GM12878 (cell line): ENCODE measurements around the gene CYS1. TPM values are rescaled to one million over a fixed set of nuclear protein-coding genes. Genes with fewer than 3 reads are reported as not detected.
A peak's percentile ranks its signal among the peaks of the same experiment; 100 is the strongest.

Source experiments
- ATAC-seq: fragments of 200-7000 bp; cut with Tn5 transposase; 3 replicates; pipeline ENCODE4 v1.9.1; 2020; ENCODE audit warnings: mild to moderate bottlenecking, moderate library complexity
- BruUV-seq: library from RNA; stranded (reverse); fragments of 400-500 nt; replicated peaks from 2 replicates; lab custom pipeline; 2021; lab: Mats Ljungman, UMichigan
- CTCF ChIA-PET: fragments of 300-600 bp; sonication (Branson Sonifier 250); formaldehyde crosslinking; extraction: SDS; loops from one replicate; lab custom pipeline; 2021; ENCODE audit warnings: inconsistent platforms; lab: Yijun Ruan, JAX
- POLR2A ChIA-PET: fragments of 350-600 bp; formaldehyde crosslinking; extraction: SDS; loops from one replicate; lab custom pipeline; 2021; ENCODE audit warnings: inconsistent platforms; lab: Charles Lee
- RAD21 ChIA-PET: fragments of 300-600 bp; sonication (Branson Sonifier 250); formaldehyde crosslinking; loops from one replicate; lab custom pipeline; 2023; ENCODE audit warnings: antibody characterized with exemption; ENCODE audit not compliant: unreplicated experiment; lab: Charles Lee
- SMC1A ChIA-PET: fragments of 300-600 bp; sonication (Branson Sonifier 250); formaldehyde crosslinking; loops from one replicate; lab custom pipeline; 2023; ENCODE audit not compliant: unreplicated experiment, uncharacterized antibody; lab: Charles Lee
- DNase-seq: peaks from one replicate; pipeline ENCODE4 v3.0.0-alpha.2; 2011; ENCODE audit warnings: low read depth, low spot score
- FAIRE-seq: peaks from 3 replicates; lab custom pipeline; 2011; peaks lifted over from hg19 to GRCh38; lab: Jason Lieb, UNC
- H2AFZ ChIP-seq: 2 replicates; pipeline ENCODE4 v1.6.0; 2011; ENCODE audit warnings: low read depth, low read length, control low read depth; ENCODE audit not compliant: control insufficient read depth
- H3K27ac ChIP-seq: 2 replicates; pipeline ENCODE4 v1.5.1; 2011; ENCODE audit warnings: control low read depth; ENCODE audit not compliant: control insufficient read depth, insufficient read depth
- H3K27me3 ChIP-seq, 2 experiments: replicated peaks in 1 of 2; 2 replicates each; pipeline versions ENCODE4 v1.6.0 to v1.6.1; 2011; ENCODE audit warnings: low read length in 1 of 2; ENCODE audit not compliant: control insufficient read depth in 2 of 2, insufficient read depth in 2 of 2
- H3K36me3 ChIP-seq, 2 experiments: 2 replicates each; pipeline ENCODE4 v1.5.1; 2011; ENCODE audit warnings: low read length in 1 of 2; ENCODE audit not compliant: control insufficient read depth in 2 of 2, insufficient read depth in 2 of 2
- H3K4me1 ChIP-seq: 2 replicates; pipeline ENCODE4 v1.6.1; 2011; ENCODE audit warnings: mild to moderate bottlenecking, low read length, moderate library complexity, mixed read lengths; ENCODE audit not compliant: control insufficient read depth, insufficient read depth
- H3K4me2 ChIP-seq: 2 replicates; pipeline ENCODE4 v1.6.0; 2011; ENCODE audit warnings: control low read depth; ENCODE audit not compliant: control insufficient read depth, insufficient read depth
- H3K4me3 ChIP-seq: fragments of 200-600 bp; sonication (generic); 2 replicates; pipeline ENCODE4 v1.5.1; 2016
- H3K79me2 ChIP-seq: 2 replicates; pipeline ENCODE4 v1.6.0; 2011; ENCODE audit warnings: low read length; ENCODE audit not compliant: control insufficient read depth, insufficient read depth
- H3K9ac ChIP-seq: 2 replicates; pipeline ENCODE4 v1.8.0; 2011; ENCODE audit warnings: low read length, control low read depth, mixed read lengths; ENCODE audit not compliant: control insufficient read depth, insufficient read depth
- H3K9me3 ChIP-seq: replicated peaks from 3 replicates; pipeline ENCODE4 v1.5.1; 2011; ENCODE audit warnings: mild to moderate bottlenecking, low read length; ENCODE audit not compliant: control insufficient read depth, insufficient read depth
- H4K20me1 ChIP-seq: 2 replicates; pipeline ENCODE4 v1.6.0; 2011; ENCODE audit not compliant: control insufficient read depth, insufficient read depth
- BCL3 ChIP-seq: IDR thresholded peaks from 2 replicates; pipeline ENCODE4 v1.6.1; 2011; ENCODE audit warnings: borderline replicate concordance, low read depth, mild to moderate bottlenecking, moderate library complexity, low read length; ENCODE audit not compliant: insufficient read depth, poor library complexity, severe bottlenecking
- CHD2 ChIP-seq: IDR thresholded peaks from 2 replicates; pipeline ENCODE4 v1.6.1; 2011; ENCODE audit warnings: low read depth, low read length, improper control_type of control experiment, borderline replicate concordance
- HCFC1 ChIP-seq: fragments of 150-350 bp; IDR thresholded peaks from 2 replicates; pipeline ENCODE4 v1.6.1; 2014; ENCODE audit warnings: low read length
- HDGF ChIP-seq: fragments of 450-650 bp; IDR thresholded peaks from 2 replicates; pipeline ENCODE4 v1.6.1; 2016; ENCODE audit warnings: antibody characterized with exemption
- LARP7 ChIP-seq: fragments of 450-650 bp; IDR thresholded peaks from 2 replicates; pipeline ENCODE4 v1.6.1; 2017; ENCODE audit warnings: mild to moderate bottlenecking
- MXI1 ChIP-seq: fragments of 150-350 bp; IDR thresholded peaks from 2 replicates; pipeline ENCODE4 v1.6.1; 2011; ENCODE audit warnings: low read depth, mild to moderate bottlenecking, inconsistent platforms, low read length, improper control_type of control experiment
- NR2C1 ChIP-seq: fragments of 450-650 bp; IDR thresholded peaks from 2 replicates; pipeline ENCODE4 v1.6.1; 2017; ENCODE audit warnings: antibody characterized with exemption, mild to moderate bottlenecking, moderate library complexity
- NR2F1 ChIP-seq: fragments of 450-650 bp; conservative IDR thresholded peaks from 2 replicates; pipeline ENCODE4 v1.6.1; 2017; ENCODE audit warnings: mild to moderate bottlenecking
- PRDM15 ChIP-seq: fragments of 450-650 bp; formaldehyde crosslinking; IDR thresholded peaks from 2 replicates; pipeline ENCODE4 v1.4.0; 2020; ENCODE audit warnings: mild to moderate bottlenecking, moderate library complexity
- SRF ChIP-seq, 2 experiments: IDR thresholded peaks; 2 replicates each; pipeline ENCODE4 v1.6.1; 2011; ENCODE audit warnings: low read depth in 2 of 2, low read length in 2 of 2, mild to moderate bottlenecking in 1 of 2, moderate library complexity in 1 of 2
- SUPT20H ChIP-seq: IDR thresholded peaks from 2 replicates; pipeline ENCODE4 v1.6.1; 2011; ENCODE audit warnings: low read depth, mild to moderate bottlenecking, low read length, moderate library complexity, borderline replicate concordance; ENCODE audit not compliant: control insufficient read depth
- YY1 ChIP-seq: IDR thresholded peaks from 2 replicates; pipeline ENCODE4 v1.6.1; 2011; ENCODE audit warnings: low read depth, mild to moderate bottlenecking, low read length
- WGBS: methylation state at CpG from one replicate; pipeline ENCODE4 v1.1.6; 2016; ENCODE audit warnings: low lambda C conversion rate; ENCODE audit not compliant: insufficient replicate concordance, insufficient coverage; ENCODE audit errors: missing lambda C conversion rate; 5-methylcytosine and 5-hydroxymethylcytosine counted together
- in situ Hi-C: fragments of 300-500 bp; cut with MboI; formaldehyde crosslinking; loops from 9 replicates; pipeline ENCODE4 v1.14.3; 2018; ENCODE audit warnings: mixed read lengths
- intact Hi-C: fragments of 100-400 bp; cut with micrococcal nuclease; formaldehyde crosslinking; loops from one replicate; pipeline ENCODE4 v1.14.2; 2022; ENCODE audit not compliant: unreplicated experiment
- polyA plus RNA-seq, 11 experiments: library from polyadenylated mRNA; depleted of rRNA in 4 of 11; unstranded in 6 of 11; stranded (reverse) in 5 of 11; fragments of >200 nt; fragmentation: Nextera tagmentation in 4 of 11; fragmentation: Illumina TruSeq in 1 of 11; extraction: Ambion mirVana in 4 of 11; extraction: Trizol in 1 of 11; gene quantifications; 1 replicate in 1 of 11; 2 replicates in 10 of 11; pipeline versions ENCODE4 v1.2.1 to v1.2.3, GENCODE V29; 2011 to 2016; ENCODE audit warnings: inconsistent platforms in 2 of 11, missing spikeins in 2 of 11, low read depth in 1 of 11
- total RNA-seq, 4 experiments: library from RNA; depleted of rRNA in 3 of 4; stranded (reverse); fragments of >200 nt in 3 of 4; fragmentation: Illumina TruSeq in 1 of 4; extraction: Trizol in 1 of 4; gene quantifications; 2 replicates each; pipeline versions ENCODE4 v1.2.1 to v1.2.3, GENCODE V29; 2013 to 2021
- TF ChIP-seq, protein P1 (sequence below): fragments of 450-650 bp; IDR thresholded peaks from 2 replicates; pipeline ENCODE4 v1.6.1; 2017; ENCODE audit warnings: mild to moderate bottlenecking, moderate library complexity

CYS1 gene
- total and polyA plus RNA-seq, 10 of the 15 experiments (the other 5 are each of a cell fraction or from before 2014, with no cell fraction given), result 0.35 to 6.4 (median 2.5) TPM

- TF ChIP-seq CHD2 (no peak), YY1 (no peak)
Observed at GRCh38 chr2:10059016-10059351, 21.2 kb downstream of the CYS1 start (continued).

GRCh38 chr2:10058251-10059015 is 21.8 kb downstream of the CYS1 start:
- ChIA-PET CTCF (interaction anchor here (1.2 to 2.5 kb wide), 3 partner anchors 10 to 39 kb away, joined by 3 to 11 read pairs (median 6); no protein-coding TSS in a partner anchor), RAD21 (no interaction called here), SMC1A (no interaction called here), POLR2A (interaction anchor here (0.5 kb wide), 1 partner anchor 9 kb away, joined by 5 read pairs; no protein-coding TSS in a partner anchor)
- intact Hi-C loops (no loop called here), in situ Hi-C loops (no loop called here)
- no TSS peak for BruUV-seq
- Histone ChIP-seq H3K4me3 (no peak overlapping the region), H3K27me3 (no peaks in the 10 kb centered on the region; a peak in 1 of 4 replicates), H2AFZ (no peak overlapping the region), H3K4me1 (no peaks in the 10 kb centered on the region), H3K36me3 (no peaks in the 10 kb centered on the region), H3K27ac (no peak overlapping the region), H4K20me1 (no peaks in the 10 kb centered on the region), H3K79me2 (no peaks in the 10 kb centered on the region), H3K9me3 (no peaks in the 10 kb centered on the region), H3K4me2 (no peak overlapping the region), H3K9ac (no peak overlapping the region)
- FAIRE-seq (no peak), ATAC-seq (0 out of 3 replicates have a peak, but pooled peaks have one; percentile 15), DNase-seq (no peak)
- 80% methylated on average over 39 of the region's 39 CpGs for WGBS
- no peak for TF ChIP-seq SUPT20H
- no peak for TF ChIP-seq MXI1
- TF ChIP-seq HCFC1, result no peak
- no peak for TF ChIP-seq HDGF
- no peak for TF ChIP-seq PRDM15
- no peak for TF ChIP-seq SRF (IDR thresholded peaks at IDR 0.05; ENCODE audit: low read depth in 2 of 2, low read length in 2 of 2)
- TF ChIP-seq, protein P1, sequence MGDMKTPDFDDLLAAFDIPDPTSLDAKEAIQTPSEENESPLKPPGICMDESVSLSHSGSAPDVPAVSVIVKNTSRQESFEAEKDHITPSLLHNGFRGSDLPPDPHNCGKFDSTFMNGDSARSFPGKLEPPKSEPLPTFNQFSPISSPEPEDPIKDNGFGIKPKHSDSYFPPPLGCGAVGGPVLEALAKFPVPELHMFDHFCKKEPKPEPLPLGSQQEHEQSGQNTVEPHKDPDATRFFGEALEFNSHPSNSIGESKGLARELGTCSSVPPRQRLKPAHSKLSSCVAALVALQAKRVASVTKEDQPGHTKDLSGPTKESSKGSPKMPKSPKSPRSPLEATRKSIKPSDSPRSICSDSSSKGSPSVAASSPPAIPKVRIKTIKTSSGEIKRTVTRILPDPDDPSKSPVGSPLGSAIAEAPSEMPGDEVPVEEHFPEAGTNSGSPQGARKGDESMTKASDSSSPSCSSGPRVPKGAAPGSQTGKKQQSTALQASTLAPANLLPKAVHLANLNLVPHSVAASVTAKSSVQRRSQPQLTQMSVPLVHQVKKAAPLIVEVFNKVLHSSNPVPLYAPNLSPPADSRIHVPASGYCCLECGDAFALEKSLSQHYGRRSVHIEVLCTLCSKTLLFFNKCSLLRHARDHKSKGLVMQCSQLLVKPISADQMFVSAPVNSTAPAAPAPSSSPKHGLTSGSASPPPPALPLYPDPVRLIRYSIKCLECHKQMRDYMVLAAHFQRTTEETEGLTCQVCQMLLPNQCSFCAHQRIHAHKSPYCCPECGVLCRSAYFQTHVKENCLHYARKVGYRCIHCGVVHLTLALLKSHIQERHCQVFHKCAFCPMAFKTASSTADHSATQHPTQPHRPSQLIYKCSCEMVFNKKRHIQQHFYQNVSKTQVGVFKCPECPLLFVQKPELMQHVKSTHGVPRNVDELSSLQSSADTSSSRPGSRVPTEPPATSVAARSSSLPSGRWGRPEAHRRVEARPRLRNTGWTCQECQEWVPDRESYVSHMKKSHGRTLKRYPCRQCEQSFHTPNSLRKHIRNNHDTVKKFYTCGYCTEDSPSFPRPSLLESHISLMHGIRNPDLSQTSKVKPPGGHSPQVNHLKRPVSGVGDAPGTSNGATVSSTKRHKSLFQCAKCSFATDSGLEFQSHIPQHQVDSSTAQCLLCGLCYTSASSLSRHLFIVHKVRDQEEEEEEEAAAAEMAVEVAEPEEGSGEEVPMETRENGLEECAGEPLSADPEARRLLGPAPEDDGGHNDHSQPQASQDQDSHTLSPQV, result no peak
- no peak for TF ChIP-seq NR2F1
- no peak for TF ChIP-seq LARP7
- TF ChIP-seq NR2C1, result no peak
- TF ChIP-seq BCL3, result no peak
